ENCODE results near the gene RASA4. TPM values are rescaled to one million over a fixed set of nuclear protein-coding genes. Genes with fewer than 3 reads are reported as not detected.
"Not testable (repeated sequence)": the region's sequence is repeated elsewhere in the genome, so short reads cannot be mapped to it uniquely, and the experiment has no call there.

RASA4 gene
- 10 to 100 TPM; 27.8 to 48.7 (median 32.8) TPM for polyA plus RNA-seq (ENCODE audit: insufficient read length in 4 of 4)

- peak in 1 of 4 donors; percentile 1 for DNase-seq (ENCODE audit: low read depth in 4 of 4, low spot score in 3 of 4)
Observed at GRCh38 chr7:102616507-102617125, at the start of gene RASA4. RASA4 (minus strand) TSS chr7:102616756; CDS start chr7:102616689, 67 bp downstream.

- not testable (repeated sequence) for DNase-seq (ENCODE audit: low read depth in 4 of 4, low spot score in 3 of 4)
Observed at GRCh38 chr7:102664765-102665164, 48.2 kb upstream of the RASA4 start.

- DNase-seq (ENCODE audit: low read depth in 4 of 4, low spot score in 3 of 4) = not testable (repeated sequence)
Observed at GRCh38 chr7:102649924-102650323, 33.4 kb upstream of the RASA4 start, which contains the start of gene SPDYE2B. SPDYE2B (plus strand) TSS chr7:102650319; CDS start chr7:102652349, 2,030 bp downstream.

GRCh38 chr7:102647813-102648212, 31.3 kb upstream of the RASA4 start:
- DNase-seq (ENCODE audit: low read depth in 4 of 4, low spot score in 3 of 4) = not testable (repeated sequence)

- DNase-seq (ENCODE audit: low read depth in 4 of 4, low spot score in 3 of 4) = not testable (repeated sequence)
Observed at GRCh38 chr7:102643404-102643803, 26.8 kb upstream of the RASA4 start.

- DNase-seq (ENCODE audit: low read depth in 4 of 4, low spot score in 3 of 4) = not testable (repeated sequence)
Observed at GRCh38 chr7:102642691-102643090, 26.1 kb upstream of the RASA4 start, which contains the start of gene UPK3BL1. UPK3BL1 (minus strand) TSS chr7:102642791; CDS start chr7:102642741, 50 bp downstream.

GRCh38 chr7:102638848-102639247, 22.3 kb upstream of the RASA4 start:
- DNase-seq (ENCODE audit: low read depth in 4 of 4, low spot score in 3 of 4) = not testable (repeated sequence)

- DNase-seq (ENCODE audit: low read depth in 4 of 4, low spot score in 3 of 4) = not testable (repeated sequence)
Observed at GRCh38 chr7:102636956-102637355, 20.4 kb upstream of the RASA4 start.

- DNase-seq (ENCODE audit: low read depth in 4 of 4, low spot score in 3 of 4) = not testable (repeated sequence)
Observed at GRCh38 chr7:102635354-102635753, 18.8 kb upstream of the RASA4 start.

- DNase-seq (ENCODE audit: low read depth in 4 of 4, low spot score in 3 of 4) = not testable (repeated sequence)
Observed at GRCh38 chr7:102634299-102634698, 17.7 kb upstream of the RASA4 start.

- DNase-seq (ENCODE audit: low read depth in 4 of 4, low spot score in 3 of 4) = not testable (repeated sequence)
Observed at GRCh38 chr7:102630622-102631021, 14.1 kb upstream of the RASA4 start.

GRCh38 chr7:102627271-102627904, 10.8 kb upstream of the RASA4 start:
- DNase-seq (ENCODE audit: low read depth in 4 of 4, low spot score in 3 of 4) = not testable (repeated sequence)

GRCh38 chr7:102618122-102618521, 1.6 kb upstream of the RASA4 start:
- DNase-seq (ENCODE audit: low read depth in 4 of 4, low spot score in 3 of 4) = not testable (repeated sequence)

- not testable (repeated sequence) for DNase-seq (ENCODE audit: low read depth in 4 of 4, low spot score in 3 of 4)
Observed at GRCh38 chr7:102615930-102616329, 626 bp downstream of the RASA4 start.

GRCh38 chr7:102614873-102615272, 1.7 kb downstream of the RASA4 start:
- DNase-seq (ENCODE audit: low read depth in 4 of 4, low spot score in 3 of 4) = not testable (repeated sequence)

- not testable (repeated sequence) for DNase-seq (ENCODE audit: low read depth in 4 of 4, low spot score in 3 of 4)
Observed at GRCh38 chr7:102614346-102614697, 2.2 kb downstream of the RASA4 start.

GRCh38 chr7:102613575-102614345, 2.8 kb downstream of the RASA4 start:
- not testable (repeated sequence) for DNase-seq (ENCODE audit: low read depth in 4 of 4, low spot score in 3 of 4)

- DNase-seq (ENCODE audit: low read depth in 4 of 4, low spot score in 3 of 4) = peak in 1 of 4 donors; percentile 2
Observed at GRCh38 chr7:102611675-102612325, 4.8 kb downstream of the RASA4 start.

- not testable (repeated sequence) for DNase-seq (ENCODE audit: low read depth in 4 of 4, low spot score in 3 of 4)
Observed at GRCh38 chr7:102611013-102611674, 5.4 kb downstream of the RASA4 start.

- DNase-seq (ENCODE audit: low read depth in 4 of 4, low spot score in 3 of 4) = not testable (repeated sequence)
Observed at GRCh38 chr7:102610441-102610840, 6.1 kb downstream of the RASA4 start.

Measured in left renal pelvis (tissue), 4 donors.